HG03095 (cell line): ENCODE measurements around the gene LTBP4.
"Not testable (repeated sequence)": the region's sequence is repeated elsewhere in the genome, so short reads cannot be mapped to it uniquely, and the experiment has no call there.

ENCODE experiments used
- ATAC-seq: cut with Tn5 transposase; IDR thresholded peaks from one replicate; pipeline ENCODE4 v1.9.1; 2021; ENCODE audit warnings: moderate library complexity; ENCODE audit not compliant: unreplicated experiment

The LTBP4 gene

DNA sequence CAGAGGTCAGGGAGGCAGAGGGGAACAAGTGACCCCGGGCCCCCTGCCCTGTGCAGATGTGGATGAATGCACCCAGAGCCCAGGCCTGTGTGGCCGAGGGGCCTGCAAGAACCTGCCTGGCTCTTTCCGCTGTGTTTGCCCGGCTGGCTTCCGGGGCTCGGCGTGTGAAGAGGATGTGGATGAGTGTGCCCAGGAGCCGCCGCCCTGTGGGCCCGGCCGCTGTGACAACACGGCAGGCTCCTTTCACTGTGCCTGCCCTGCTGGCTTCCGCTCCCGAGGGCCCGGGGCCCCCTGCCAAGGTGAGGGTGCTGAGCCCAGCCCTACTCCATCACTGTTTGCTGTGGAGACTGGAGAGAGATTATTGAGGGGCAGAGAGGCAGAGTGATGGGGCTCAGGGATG is 9.9 kb downstream of the LTBP4 start:
- no peak for ATAC-seq

DNA sequence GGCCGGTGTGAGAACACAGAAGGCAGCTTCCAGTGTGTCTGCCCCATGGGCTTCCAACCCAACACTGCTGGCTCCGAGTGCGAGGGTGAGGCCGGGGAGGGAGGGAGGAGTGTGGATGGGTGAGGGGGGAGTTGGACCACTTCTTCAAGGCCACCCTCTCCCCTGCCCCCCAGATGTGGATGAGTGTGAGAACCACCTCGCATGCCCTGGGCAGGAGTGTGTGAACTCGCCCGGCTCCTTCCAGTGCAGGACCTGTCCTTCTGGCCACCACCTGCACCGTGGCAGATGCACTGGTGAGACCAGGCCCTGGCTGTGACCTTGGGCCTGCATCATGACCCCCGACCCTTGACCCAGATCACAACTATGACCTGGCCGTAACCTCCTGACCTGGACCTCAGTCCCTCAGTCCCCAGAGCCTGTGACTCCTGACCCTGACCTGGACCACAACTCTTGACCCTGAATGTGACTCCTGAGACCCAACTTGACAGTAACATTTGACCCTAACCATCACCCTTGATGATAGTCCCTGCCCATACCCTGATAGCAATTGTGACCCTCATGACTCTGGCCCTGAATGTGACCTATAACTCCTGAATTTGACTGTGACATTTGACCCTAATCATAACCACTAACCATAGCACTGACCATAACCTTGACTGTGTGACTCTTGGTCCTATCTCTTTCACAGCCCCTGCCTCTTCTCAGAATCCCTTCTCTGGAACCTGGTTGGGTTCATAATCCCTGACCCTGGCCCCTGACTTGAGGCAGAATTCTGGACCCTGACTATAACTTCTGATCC is 10.9 kb downstream of the LTBP4 start:
- no peak for ATAC-seq

DNA sequence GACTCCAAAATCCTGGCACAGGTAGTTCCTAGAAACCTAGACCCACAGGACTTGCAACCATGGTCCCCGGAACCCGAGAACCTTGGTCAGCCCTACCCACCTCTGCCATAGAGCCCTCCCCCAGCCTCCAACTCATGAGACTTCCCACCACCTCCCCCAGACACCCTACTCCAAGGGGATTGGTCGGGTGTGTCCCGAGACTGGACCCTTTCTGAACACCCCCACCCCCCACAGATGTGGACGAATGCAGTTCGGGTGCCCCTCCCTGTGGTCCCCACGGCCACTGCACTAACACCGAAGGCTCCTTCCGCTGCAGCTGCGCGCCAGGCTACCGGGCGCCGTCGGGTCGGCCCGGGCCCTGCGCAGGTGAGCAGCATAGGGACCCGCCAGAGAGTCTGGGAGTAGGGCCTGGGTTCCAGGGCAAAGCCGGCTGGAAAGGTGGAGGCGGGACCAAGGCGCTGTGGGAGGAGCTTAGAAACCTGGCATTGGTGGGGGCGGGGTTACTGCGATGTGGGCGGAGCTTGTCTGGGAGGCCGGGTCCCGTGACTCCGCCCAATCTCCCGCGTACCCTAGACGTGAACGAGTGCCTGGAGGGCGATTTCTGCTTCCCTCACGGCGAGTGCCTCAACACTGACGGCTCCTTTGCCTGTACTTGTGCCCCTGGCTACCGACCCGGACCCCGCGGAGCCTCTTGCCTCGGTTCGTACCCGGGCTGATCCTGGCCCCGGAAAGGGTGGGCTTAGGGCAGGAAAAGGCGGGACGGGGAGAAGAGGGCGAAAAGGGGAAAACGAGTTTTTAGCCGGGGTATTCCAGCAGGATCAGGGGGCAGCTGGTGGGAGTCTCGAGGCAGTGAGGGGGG is 11.9 kb downstream of the LTBP4 start:
- ATAC-seq = no peak

DNA sequence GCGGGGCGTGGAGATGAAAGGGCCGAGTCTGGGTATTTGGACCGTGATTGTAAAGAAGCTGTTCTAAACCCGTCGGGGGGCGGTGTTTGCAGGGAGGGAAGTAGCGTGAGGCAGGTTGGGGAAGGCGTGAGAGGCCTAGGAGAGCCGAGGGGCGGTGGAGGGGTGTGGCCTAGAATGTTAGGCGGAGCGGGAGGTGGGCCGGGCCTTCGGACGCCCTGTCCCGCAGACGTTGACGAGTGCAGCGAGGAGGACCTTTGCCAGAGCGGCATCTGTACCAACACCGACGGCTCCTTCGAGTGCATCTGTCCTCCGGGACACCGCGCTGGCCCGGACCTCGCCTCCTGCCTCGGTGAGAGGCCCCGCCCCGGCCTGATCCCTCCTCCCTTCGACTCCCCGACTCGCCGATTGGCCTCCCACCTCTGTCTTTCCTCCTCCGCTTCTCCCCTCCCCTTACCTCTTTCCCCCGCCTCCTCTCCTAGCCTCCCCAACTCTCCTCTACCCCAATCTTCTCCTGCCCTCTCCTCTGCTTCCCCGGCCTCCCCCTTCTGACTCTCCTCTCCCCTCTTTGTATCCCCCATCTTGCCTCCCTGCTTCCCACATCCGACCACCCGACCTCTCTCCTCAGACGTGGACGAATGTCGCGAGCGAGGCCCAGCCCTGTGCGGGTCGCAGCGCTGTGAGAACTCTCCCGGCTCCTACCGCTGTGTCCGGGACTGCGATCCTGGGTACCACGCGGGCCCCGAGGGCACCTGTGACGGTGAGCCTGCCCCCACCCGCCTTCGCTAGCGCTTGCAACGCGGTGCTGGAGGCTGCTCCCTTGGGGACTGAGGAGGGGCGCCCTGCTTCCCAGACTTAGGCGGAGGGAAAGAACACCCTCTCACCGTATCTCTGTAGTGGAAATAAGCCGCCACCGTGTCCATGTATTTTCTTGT is 12.8 kb downstream of the LTBP4 start:
- ATAC-seq = peak; percentile 38

DNA sequence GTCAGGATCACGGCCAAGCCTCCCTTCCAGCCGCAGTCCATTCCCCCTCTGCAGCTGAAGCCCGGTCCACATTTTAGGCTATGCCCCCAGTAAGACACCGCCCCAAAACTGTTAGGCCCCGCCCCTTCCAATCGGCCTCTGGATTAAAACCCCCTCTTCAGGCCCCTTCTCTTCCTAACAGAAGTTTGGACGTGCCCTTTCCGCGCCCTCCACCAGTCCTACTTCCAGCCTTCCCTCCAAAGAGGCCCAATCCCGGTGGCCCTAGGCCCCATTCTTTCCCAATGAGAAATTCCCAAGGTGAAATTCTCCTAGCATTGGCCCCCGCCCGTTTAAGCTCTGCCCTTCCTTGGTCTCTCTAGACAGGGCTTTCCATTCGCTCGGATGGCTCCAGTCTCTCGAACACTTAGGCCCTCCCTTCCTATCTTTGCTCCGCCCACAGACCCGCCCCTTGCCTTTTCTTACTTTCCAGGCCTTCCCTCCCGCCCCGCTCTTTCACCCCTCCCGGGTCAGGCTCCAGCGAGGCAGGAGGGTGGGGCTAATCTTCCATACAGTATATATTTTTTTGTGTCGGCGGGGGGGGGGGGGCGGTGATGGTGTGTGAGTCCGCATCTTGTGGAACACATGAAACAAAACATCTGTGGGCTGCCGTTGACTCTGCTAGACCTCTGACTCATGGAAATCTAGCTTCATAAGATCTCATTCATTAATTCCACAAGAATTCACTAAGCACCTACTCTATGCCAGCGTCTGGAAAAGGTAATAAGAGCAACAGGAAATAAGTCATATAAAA is 13.6 kb downstream of the LTBP4 start:
- no peak for ATAC-seq

- ATAC-seq = no peak
Observed at GRCh38 chr19:40616178-40616577, 15.0 kb downstream of the LTBP4 start.

DNA sequence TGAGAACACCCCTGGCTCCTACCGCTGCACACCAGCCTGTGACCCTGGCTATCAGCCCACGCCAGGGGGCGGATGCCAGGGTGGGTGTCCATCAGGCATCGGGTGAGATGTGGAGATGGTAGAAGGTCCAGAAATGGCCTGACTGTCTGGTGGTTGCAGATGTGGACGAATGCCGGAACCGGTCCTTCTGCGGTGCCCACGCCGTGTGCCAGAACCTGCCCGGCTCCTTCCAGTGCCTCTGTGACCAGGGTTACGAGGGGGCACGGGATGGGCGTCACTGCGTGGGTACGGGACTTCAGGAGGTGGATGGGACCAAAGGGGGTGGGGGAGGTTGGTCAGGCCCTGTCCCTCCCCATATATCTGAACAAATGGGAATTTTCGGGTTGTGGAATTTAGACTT is 15.8 kb downstream of the LTBP4 start:
- ATAC-seq = no peak

DNA sequence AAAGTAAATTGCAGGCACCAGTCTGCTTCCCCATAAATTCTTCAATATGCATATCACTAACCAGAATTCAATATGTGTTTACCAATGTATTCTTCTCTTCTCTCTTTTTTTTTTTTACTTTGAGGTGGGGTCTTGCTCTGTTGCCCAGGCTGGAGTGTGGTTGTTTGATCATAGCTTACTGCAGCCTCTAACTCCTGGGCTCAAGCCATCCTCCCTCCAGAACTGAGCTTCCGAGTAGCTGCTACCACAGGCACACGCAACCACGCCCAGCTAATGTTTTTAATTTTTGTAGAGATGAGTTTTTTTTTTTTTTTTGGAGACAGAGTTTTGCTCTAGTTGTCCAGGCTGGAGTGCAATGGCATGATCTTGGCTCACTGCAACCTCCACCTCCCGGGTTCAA is 16.8 kb downstream of the LTBP4 start:
- ATAC-seq = no peak

DNA sequence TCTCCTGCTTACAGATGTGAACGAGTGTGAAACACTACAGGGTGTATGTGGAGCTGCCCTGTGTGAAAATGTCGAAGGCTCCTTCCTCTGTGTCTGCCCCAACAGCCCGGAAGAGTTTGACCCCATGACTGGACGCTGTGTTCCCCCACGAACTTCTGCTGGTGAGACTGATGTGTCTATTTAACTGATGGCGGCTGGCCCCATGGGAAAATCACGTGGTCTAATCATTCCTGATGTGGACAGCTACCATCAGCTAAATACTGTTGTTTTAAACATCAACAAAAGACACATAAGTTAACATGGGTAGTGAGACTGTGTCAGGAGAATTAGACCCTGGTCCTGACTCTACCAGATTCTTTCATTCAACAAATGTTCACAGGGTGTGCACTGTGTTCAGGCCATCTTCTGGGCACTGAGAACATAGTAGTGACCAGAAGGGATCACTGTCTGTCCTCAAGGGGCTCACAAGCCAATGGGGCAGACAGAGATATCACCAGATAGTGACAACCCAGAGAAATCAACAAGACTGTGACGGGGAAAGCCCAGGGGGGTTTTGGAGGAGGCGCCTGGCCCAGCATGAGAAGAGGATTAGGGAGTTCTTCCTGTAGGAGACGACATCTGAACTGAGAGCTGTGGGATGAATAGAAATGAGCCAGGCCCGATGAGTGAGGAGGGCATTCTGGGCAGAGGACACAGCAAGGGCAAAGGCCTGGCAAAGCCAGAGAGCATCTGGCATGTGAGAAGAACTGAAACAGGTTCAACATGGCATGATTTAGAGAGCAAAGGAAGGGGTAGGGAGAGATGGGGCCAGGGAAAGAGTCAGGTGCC is 18.4 kb downstream of the LTBP4 start:
- ATAC-seq = no peak

DNA sequence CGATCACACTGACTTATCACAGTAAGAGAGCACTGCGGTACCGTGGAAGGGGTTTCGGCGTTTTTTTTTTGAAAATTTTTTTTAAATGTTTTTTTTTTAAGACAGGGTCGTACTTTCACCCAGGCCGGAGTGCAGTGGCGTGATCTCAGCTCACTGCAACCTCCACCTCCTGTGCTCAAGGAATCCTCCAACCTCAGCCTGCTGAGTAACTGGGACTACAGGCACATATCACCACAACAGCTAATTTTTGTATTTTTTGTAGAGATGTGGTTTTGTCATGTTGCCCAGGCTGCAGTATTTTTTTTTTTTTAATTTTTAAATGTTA is 19.0 kb downstream of the LTBP4 start:
- ATAC-seq = no peak

DNA sequence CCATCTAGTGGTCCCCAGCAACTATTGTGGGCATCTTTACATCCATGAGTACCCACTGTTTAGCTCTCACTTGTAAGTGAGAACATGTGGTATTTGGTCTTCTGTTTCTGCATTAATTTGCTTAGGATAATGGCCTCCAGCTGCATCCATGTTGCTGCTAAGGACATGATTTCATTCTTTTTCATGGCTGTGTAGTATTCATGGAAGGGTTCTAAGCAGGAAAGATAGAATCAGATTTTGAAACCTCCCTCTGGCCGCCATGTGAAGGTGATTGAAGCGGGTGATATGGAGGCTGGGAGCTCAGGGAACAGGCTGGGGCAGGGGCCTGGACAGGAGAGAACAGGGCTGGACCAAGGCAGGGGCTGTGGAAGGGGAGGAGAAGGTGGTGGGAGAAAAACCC is 20.1 kb downstream of the LTBP4 start:
- ATAC-seq = no peak

- ATAC-seq = no peak
Observed at GRCh38 chr19:40621966-40622772, 21.0 kb downstream of the LTBP4 start.

- no peak for ATAC-seq
Observed at GRCh38 chr19:40622773-40623075, 21.6 kb downstream of the LTBP4 start.

DNA sequence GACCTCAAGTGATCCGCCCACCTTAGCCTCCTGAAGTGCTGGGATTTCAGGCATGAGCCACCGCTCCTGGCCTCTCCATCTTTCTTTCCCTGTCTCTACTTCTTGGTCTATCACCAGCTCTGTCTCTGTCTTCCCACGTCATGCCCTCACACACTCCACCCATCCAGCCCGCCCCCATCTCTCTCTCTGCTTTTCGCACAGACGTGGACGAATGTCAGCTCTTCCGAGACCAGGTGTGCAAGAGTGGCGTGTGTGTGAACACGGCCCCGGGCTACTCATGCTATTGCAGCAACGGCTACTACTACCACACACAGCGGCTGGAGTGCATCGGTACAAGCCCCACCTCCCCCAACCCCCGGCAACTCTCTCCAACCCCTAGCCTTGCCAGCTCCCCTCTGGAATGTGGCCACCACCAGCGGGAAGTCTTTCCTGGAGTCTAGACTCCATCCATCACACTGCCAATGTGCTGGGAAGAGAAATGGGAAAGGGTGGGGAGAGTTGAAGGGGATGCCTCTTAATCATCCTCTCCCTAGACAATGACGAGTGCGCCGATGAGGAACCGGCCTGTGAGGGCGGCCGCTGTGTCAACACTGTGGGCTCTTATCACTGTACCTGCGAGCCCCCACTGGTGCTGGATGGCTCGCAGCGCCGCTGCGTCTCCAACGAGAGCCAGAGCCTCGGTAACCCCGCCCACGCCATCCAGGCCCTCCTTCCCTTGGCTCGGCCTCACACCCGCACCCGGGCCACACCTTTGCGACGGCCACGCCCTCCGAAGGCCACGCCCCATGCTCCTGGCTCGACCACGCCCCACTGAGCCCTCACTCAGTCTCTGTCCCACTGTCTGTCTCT is 22.5 kb downstream of the LTBP4 start:
- no peak for ATAC-seq

GRCh38 chr19:40624369-40625153 is 23.4 kb downstream of the LTBP4 start:
- ATAC-seq = not testable (repeated sequence)

GRCh38 chr19:40625406-40626120 is 24.4 kb downstream of the LTBP4 start:
- no peak for ATAC-seq

DNA sequence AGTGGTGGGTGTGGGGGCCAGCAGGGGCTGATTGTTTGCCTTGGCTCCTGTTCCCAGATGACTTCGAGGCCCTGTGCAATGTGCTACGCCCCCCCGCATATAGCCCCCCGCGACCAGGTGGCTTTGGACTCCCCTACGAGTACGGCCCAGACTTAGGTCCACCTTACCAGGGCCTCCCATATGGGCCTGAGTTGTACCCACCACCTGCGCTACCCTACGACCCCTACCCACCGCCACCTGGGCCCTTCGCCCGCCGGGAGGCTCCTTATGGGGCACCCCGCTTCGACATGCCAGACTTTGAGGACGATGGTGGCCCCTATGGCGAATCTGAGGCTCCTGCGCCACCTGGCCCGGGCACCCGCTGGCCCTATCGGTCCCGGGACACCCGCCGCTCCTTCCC is 25.7 kb downstream of the LTBP4 start:
- no peak for ATAC-seq
